Testis (tissue), 2 donors: ENCODE measurements around the gene PHACTR3.

Source experiments
- POLR2A ChIP-seq: fragments of 450-650 bp; IDR thresholded peaks from one replicate; pipeline ENCODE4 v1.6.1; 2017; ENCODE audit warnings: antibody characterized with exemption, mild to moderate bottlenecking, moderate library complexity
- TF ChIP-seq, protein P1 (sequence below), 3 experiments: fragments of 450-650 bp in 2 of 3; fragments of 200-600 bp in 1 of 3; sonication (generic) in 1 of 3; IDR thresholded peaks; one replicate each; pipeline ENCODE4 v1.5.1; 2016 to 2019; ENCODE audit warnings: antibody characterized with exemption in 3 of 3, mild to moderate bottlenecking in 2 of 3, moderate library complexity in 1 of 3

GRCh38 chr20:59620860-59621505 lies 16.6 kb downstream of the PHACTR3 start:
- TF ChIP-seq, protein P1, sequence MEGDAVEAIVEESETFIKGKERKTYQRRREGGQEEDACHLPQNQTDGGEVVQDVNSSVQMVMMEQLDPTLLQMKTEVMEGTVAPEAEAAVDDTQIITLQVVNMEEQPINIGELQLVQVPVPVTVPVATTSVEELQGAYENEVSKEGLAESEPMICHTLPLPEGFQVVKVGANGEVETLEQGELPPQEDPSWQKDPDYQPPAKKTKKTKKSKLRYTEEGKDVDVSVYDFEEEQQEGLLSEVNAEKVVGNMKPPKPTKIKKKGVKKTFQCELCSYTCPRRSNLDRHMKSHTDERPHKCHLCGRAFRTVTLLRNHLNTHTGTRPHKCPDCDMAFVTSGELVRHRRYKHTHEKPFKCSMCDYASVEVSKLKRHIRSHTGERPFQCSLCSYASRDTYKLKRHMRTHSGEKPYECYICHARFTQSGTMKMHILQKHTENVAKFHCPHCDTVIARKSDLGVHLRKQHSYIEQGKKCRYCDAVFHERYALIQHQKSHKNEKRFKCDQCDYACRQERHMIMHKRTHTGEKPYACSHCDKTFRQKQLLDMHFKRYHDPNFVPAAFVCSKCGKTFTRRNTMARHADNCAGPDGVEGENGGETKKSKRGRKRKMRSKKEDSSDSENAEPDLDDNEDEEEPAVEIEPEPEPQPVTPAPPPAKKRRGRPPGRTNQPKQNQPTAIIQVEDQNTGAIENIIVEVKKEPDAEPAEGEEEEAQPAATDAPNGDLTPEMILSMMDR (IDR thresholded peaks at IDR 0.05): no peak
- no peak for TF ChIP-seq POLR2A
